ENCODE measurements around the gene KSR1.

- TF ChIP-seq CTCF (IDR thresholded peaks at IDR 0.05) (no peak), POLR2A (IDR thresholded peaks at IDR 0.05) (no peak)
Observed at GRCh38 chr17:27518048-27518447, 61.8 kb downstream of the KSR1 start.

Measured in testis (tissue), 2 donors.